SK-N-SH (cell line): ENCODE results near the gene CLEC20A. TPM values are rescaled to one million over a fixed set of nuclear protein-coding genes. Genes with fewer than 3 reads are reported as not detected.

Source experiments
- CTCF ChIA-PET: fragments of 300-600, 350-600 bp; formaldehyde crosslinking; extraction: SDS; loops from one replicate; lab custom pipeline; 2021; lab: Yijun Ruan, JAX
- POLR2A ChIA-PET: fragments of 350-600 bp; sonication (Branson Sonifier 250); formaldehyde crosslinking; extraction: SDS; loops from one replicate; lab custom pipeline; 2020; ENCODE audit warnings: antibody characterized with exemption, inconsistent platforms; lab: Yijun Ruan, JAX
- DNase-seq: peaks from one replicate; pipeline ENCODE4 v3.0.0; 2012
- H2AFZ ChIP-seq: fragments of 200-600 bp; sonication (generic); 2 replicates; pipeline ENCODE4 v1.8.1; 2016; ENCODE audit warnings: antibody characterized with exemption, mild to moderate bottlenecking, low read depth
- H3F3A ChIP-seq: fragments of 200-600 bp; sonication (generic); replicated peaks from 2 replicates; pipeline ENCODE3; 2016; ENCODE audit warnings: antibody characterized with exemption, mild to moderate bottlenecking; ENCODE audit not compliant: insufficient read depth
- H3K27ac ChIP-seq, 2 experiments: fragments of 200-500 bp in 1 of 2; fragments of 200-600 bp in 1 of 2; sonication (Bioruptor generic) in 1 of 2; sonication (generic), shearing (Covaris generic) in 1 of 2; 2 replicates each; pipeline versions ENCODE4 v1.5.1 to v1.6.1; 2014 to 2016; ENCODE audit warnings: low read depth in 2 of 2, inconsistent platforms in 1 of 2, low read length in 1 of 2, mild to moderate bottlenecking in 1 of 2, mixed read lengths in 1 of 2
- H3K27me3 ChIP-seq: fragments of 200-600 bp; sonication (generic), shearing (Covaris generic); 2 replicates; pipeline ENCODE4 v1.6.1; 2016; ENCODE audit warnings: mixed run types; ENCODE audit not compliant: insufficient read depth
- H3K36me3 ChIP-seq, 2 experiments: fragments of 200-500 bp in 1 of 2; fragments of 200-600 bp in 1 of 2; sonication (Bioruptor generic) in 1 of 2; sonication (generic) in 1 of 2; replicated peaks in 1 of 2; 2 replicates each; pipeline versions ENCODE3 to v1.5.1; 2014 to 2016; ENCODE audit warnings: low read length in 1 of 2, mild to moderate bottlenecking in 1 of 2; ENCODE audit not compliant: insufficient read depth in 2 of 2, control insufficient read depth in 1 of 2
- H3K4me1 ChIP-seq, 2 experiments: fragments of 200-500 bp in 1 of 2; fragments of 200-600 bp in 1 of 2; sonication (Bioruptor generic) in 1 of 2; sonication (generic), shearing (Covaris generic) in 1 of 2; 2 replicates each; pipeline versions ENCODE4 v1.5.1 to v1.6.1; 2014 to 2016; ENCODE audit warnings: low read depth in 1 of 2, low read length in 1 of 2, mixed run types in 1 of 2; ENCODE audit not compliant: insufficient read depth in 2 of 2, control insufficient read depth in 1 of 2
- H3K4me2 ChIP-seq: fragments of 200-600 bp; sonication (generic), shearing (Covaris generic); 2 replicates; pipeline ENCODE4 v1.6.1; 2017; ENCODE audit warnings: mixed run types
- H3K4me3 ChIP-seq, 2 experiments: fragments of 200-500 bp in 1 of 2; fragments of 200-600 bp in 1 of 2; sonication (Bioruptor generic) in 1 of 2; sonication (generic), shearing (Covaris generic) in 1 of 2; 2 replicates each; pipeline versions ENCODE4 v1.5.1 to v1.8.1; 2014 to 2016; ENCODE audit warnings: low read depth in 2 of 2, inconsistent platforms in 1 of 2, low read length in 1 of 2, mild to moderate bottlenecking in 1 of 2, mixed read lengths in 1 of 2, moderate library complexity in 1 of 2
- H3K79me2 ChIP-seq: fragments of 200-600 bp; sonication (generic); 2 replicates; pipeline ENCODE4 v1.8.1; 2017; ENCODE audit warnings: mild to moderate bottlenecking; ENCODE audit not compliant: insufficient read depth
- H3K9ac ChIP-seq: fragments of 200-600 bp; sonication (generic); 2 replicates; pipeline ENCODE4 v1.6.1; 2017; ENCODE audit warnings: mixed run types
- H3K9me2 ChIP-seq: fragments of 200-600 bp; sonication (generic); 2 replicates; pipeline ENCODE4 v1.6.1; 2017; ENCODE audit warnings: mixed run types
- H3K9me3 ChIP-seq: fragments of 200-600 bp; sonication (generic); 2 replicates; pipeline ENCODE4 v1.6.1; 2017; ENCODE audit warnings: mixed run types, mild to moderate bottlenecking, moderate library complexity
- H4K20me1 ChIP-seq: fragments of 200-600 bp; sonication (generic); 2 replicates; pipeline ENCODE4 v1.6.1; 2017; ENCODE audit warnings: mild to moderate bottlenecking, mixed run types; ENCODE audit not compliant: insufficient read depth
- CHD2 ChIP-seq: fragments of 150-350 bp; IDR thresholded peaks from 2 replicates; pipeline ENCODE4 v1.6.1; 2018; ENCODE audit warnings: low read length; ENCODE audit not compliant: partially characterized antibody
- EP300 ChIP-seq, 2 experiments: IDR thresholded peaks; 2 replicates each; pipeline versions ENCODE4 v1.4.0 to v1.6.1; 2012; ENCODE audit warnings: borderline replicate concordance in 1 of 2, low read depth in 1 of 2, low read length in 1 of 2
- EZH2phosphoT487 ChIP-seq: fragments of 200-600 bp; sonication (generic); IDR thresholded peaks from 2 replicates; pipeline ENCODE4 v1.6.1; 2017; ENCODE audit warnings: low read depth, mixed run types, mild to moderate bottlenecking, antibody characterized with exemption, moderate library complexity, borderline replicate concordance
- FOXM1 ChIP-seq: IDR thresholded peaks from 2 replicates; pipeline ENCODE4 v1.4.0; 2012; ENCODE audit warnings: low read depth, mild to moderate bottlenecking
- GATA2 ChIP-seq: sonication (generic); formaldehyde crosslinking; IDR thresholded peaks from 2 replicates; pipeline ENCODE4 v1.5.0; 2020; ENCODE audit warnings: mild to moderate bottlenecking, missing genetic modification reagents
- IRF3 ChIP-seq: fragments of 150-350 bp; IDR thresholded peaks from 2 replicates; pipeline ENCODE4 v1.6.1; 2016; ENCODE audit warnings: mild to moderate bottlenecking, low read depth, low read length
- JUND ChIP-seq: IDR thresholded peaks from 2 replicates; pipeline ENCODE4 v1.4.0; 2012
- MXI1 ChIP-seq: IDR thresholded peaks from 2 replicates; pipeline ENCODE4 v1.6.1; 2012; ENCODE audit warnings: mild to moderate bottlenecking, low read depth, low read length, improper control_type of control experiment
- NFIC ChIP-seq: IDR thresholded peaks from 2 replicates; pipeline ENCODE4 v1.4.0; 2012; ENCODE audit warnings: borderline replicate concordance
- RAD21 ChIP-seq: IDR thresholded peaks from 2 replicates; pipeline ENCODE4 v1.6.1; 2012; ENCODE audit warnings: mild to moderate bottlenecking, low read length
- REST ChIP-seq: IDR thresholded peaks from 2 replicates; pipeline ENCODE4 v1.6.1; 2012; ENCODE audit warnings: mild to moderate bottlenecking, low read depth, low read length, moderate library complexity
- SMC3 ChIP-seq: IDR thresholded peaks from 2 replicates; pipeline ENCODE4 v1.6.1; 2012; ENCODE audit warnings: low read depth, low read length, improper control_type of control experiment
- TCF12 ChIP-seq: IDR thresholded peaks from 2 replicates; pipeline ENCODE4 v1.4.0; 2012
- USF2 ChIP-seq: fragments of 150-350 bp; IDR thresholded peaks from 2 replicates; pipeline ENCODE4 v1.6.1; 2017; ENCODE audit warnings: antibody characterized with exemption, low read length, low read depth, borderline replicate concordance
- ZBTB33 ChIP-seq: IDR thresholded peaks from 2 replicates; pipeline ENCODE4 v1.4.0; 2012; ENCODE audit warnings: low read depth, borderline replicate concordance
- WGBS: methylation state at CpG from one replicate; pipeline ENCODE4 v1.1.6; 2017; ENCODE audit warnings: low lambda C conversion rate; 5-methylcytosine and 5-hydroxymethylcytosine counted together
- polyA plus RNA-seq, 3 experiments: library from polyadenylated mRNA; depleted of rRNA; stranded (reverse); fragments of >200 nt; gene quantifications; 2 replicates each; pipeline ENCODE4 v1.2.3, GENCODE V29; 2012

CLEC20A gene
- polyA plus RNA-seq, 1 of the 3 experiments (the other 2 are of a cell fraction) = not detected

GRCh38 chr1:178510155-178510554 is 13.4 kb upstream of the CLEC20A start:
- Histone ChIP-seq H3K36me3 (no peaks in the 10 kb centered on the region), H3K4me1 (peaks cover 0 to 2% of the 10 kb centered on the region in 2 experiments; a peak in 1 of 4 replicates), H3F3A (no peaks in the 10 kb centered on the region), H4K20me1 (no peaks in the 10 kb centered on the region), H3K4me3 (no peak overlapping the region), H3K27me3 (no peaks in the 10 kb centered on the region), H3K4me2 (no peak overlapping the region), H3K79me2 (no peaks in the 10 kb centered on the region), H3K9me2 (no peaks in the 10 kb centered on the region), H2AFZ (no peak overlapping the region), H3K9me3 (no peaks in the 10 kb centered on the region), H3K9ac (no peak overlapping the region), H3K27ac (no peak overlapping the region)
- TF ChIP-seq GATA2 (CRISPR knock-in tag) (no peak), ZBTB33 (no peak), FOXM1 (no peak), EP300 (IDR thresholded peaks at IDR 0.05; ENCODE audit: borderline replicate concordance in 1 of 2, low read depth in 1 of 2, low read length in 1 of 2) (no peak), CHD2 (no peak), EZH2phosphoT487 (no peak), USF2 (no peak)
- CTCF ChIA-PET = interaction anchor here (1.2 to 3.1 kb wide), 3 partner anchors 9 to 200 kb away, joined by 3 to 23 read pairs (median 5); no protein-coding TSS in a partner anchor
- POLR2A ChIA-PET = no interaction called here
- no peak for DNase-seq
- WGBS = 87% methylated on average over 4 of the region's 4 CpGs

GRCh38 chr1:178509414-178510007 is 12.7 kb upstream of the CLEC20A start:
- Histone ChIP-seq H3K4me3 (no peak overlapping the region), H3K27ac (no peak overlapping the region), H3F3A (no peaks in the 10 kb centered on the region), H3K36me3 (no peaks in the 10 kb centered on the region), H3K4me2 (no peak overlapping the region), H3K9ac (no peak overlapping the region), H3K9me2 (no peaks in the 10 kb centered on the region), H3K79me2 (no peaks in the 10 kb centered on the region), H4K20me1 (no peaks in the 10 kb centered on the region), H2AFZ (no peak overlapping the region), H3K4me1 (peaks cover 0 to 2% of the 10 kb centered on the region in 2 experiments; a peak in 1 of 4 replicates), H3K9me3 (no peaks in the 10 kb centered on the region), H3K27me3 (no peaks in the 10 kb centered on the region)
- no peak for DNase-seq
- ChIA-PET POLR2A (no interaction called here), CTCF (interaction anchor here (0.9 to 3.1 kb wide), 4 partner anchors 8 to 199 kb away, joined by 3 to 23 read pairs (median 4); no protein-coding TSS in a partner anchor)
- WGBS = 84% methylated on average over 4 of the region's 5 CpGs
- TF ChIP-seq ZBTB33 (no peak), GATA2 (CRISPR knock-in tag) (no peak), REST (no peak), USF2 (no peak), NFIC (no peak), RAD21 (no peak), IRF3 (no peak), TCF12 (no peak), SMC3 (no peak), JUND (no peak), MXI1 (no peak)
